ENCODE results near the gene CHKA. TPM values are rescaled to one million over a fixed set of nuclear protein-coding genes. Genes with fewer than 3 reads are reported as not detected.

CHKA gene
- total and polyA plus RNA-seq, 2 of the 4 experiments (the other 2 are of a cell fraction), result 4.5 to 8.4 TPM

DNA sequence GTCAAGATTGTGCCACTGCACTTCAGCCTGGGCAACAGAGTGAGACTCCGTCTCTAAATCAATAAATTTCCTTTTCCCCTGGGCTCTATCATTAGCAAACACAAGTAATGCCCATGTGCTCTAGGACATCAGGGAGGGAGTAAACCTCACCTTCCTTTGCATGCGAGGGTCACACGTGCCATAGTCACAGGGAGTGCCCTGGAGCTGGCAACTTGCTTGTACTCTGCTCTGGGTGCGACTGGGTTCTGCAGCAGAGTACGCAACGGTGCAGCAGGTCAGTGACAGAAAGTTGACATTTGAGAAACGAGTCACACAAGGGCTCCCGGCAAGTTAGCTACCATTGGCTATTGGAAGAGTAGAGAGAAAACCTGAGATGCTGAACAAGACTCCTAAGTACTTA, 32.6 kb upstream of the CHKA start:
- 90% methylated on average over 4 of the region's 8 CpGs; no CpG with 5 or more reads in 1 of the 2 experiments for WGBS, 2 experiments (ENCODE audit: extremely low coverage in 2 of 2, insufficient read length in 1 of 2)
- intact Hi-C loops (cut with micrococcal nuclease), result no loop called here
- CTCF ChIA-PET, result interaction anchor here (0.5 kb wide), 1 partner anchor 1631 kb away, joined by 11 read pairs; no protein-coding TSS in a partner anchor

More for the DNA sequence above, 32.6 kb upstream of the CHKA start:
- no peak overlapping the region for H2BK20ac ChIP-seq (ENCODE audit: low read depth, low read length)
- H3K56ac ChIP-seq (ENCODE audit: extremely low read depth, insufficient read depth, low read length), result no peak overlapping the region
- H3K9me3 ChIP-seq (ENCODE audit: control insufficient read depth, insufficient read depth, low read length), result no peaks in the 10 kb centered on the region
- dilution Hi-C loops (cut with HindIII; ENCODE audit: low sequenced_read_pairs, unreplicated experiment) (no loop called here), in situ Hi-C loops (cut with MboI; ENCODE audit: low sequenced_read_pairs) (no loop called here)
- no peak overlapping the region for H2BK15ac ChIP-seq (ENCODE audit: low read depth, low read length)
- no TSS peak for BruUV-seq (replicated peaks)
- no peak overlapping the region for H3K9ac ChIP-seq (ENCODE audit: low read depth, low read length)
- no peak overlapping the region for H2BK5ac ChIP-seq (ENCODE audit: low read depth, low read length, poor library complexity, severe bottlenecking)
- H2BK120ac ChIP-seq (ENCODE audit: low read depth, low read length), result no peak overlapping the region
- no peaks in the 10 kb centered on the region for H3K79me1 ChIP-seq (ENCODE audit: low read depth in 1 of 2, low read length in 2 of 2)
- H3K4me3 ChIP-seq (ENCODE audit: insufficient read depth, low read depth, low read length), result no peak overlapping the region
- H3K36me3 ChIP-seq (ENCODE audit: control insufficient read depth, insufficient read depth, low read length), result peaks cover 11% of the 10 kb centered on the region
- H4K8ac ChIP-seq (ENCODE audit: low read depth in 2 of 2, low read length in 2 of 2), result no peak overlapping the region
- no peak; the same call in 1 of the 2 replicates for ATAC-seq (ENCODE audit: low read depth)
- peaks cover 3% of the 10 kb centered on the region; the same call in 1 of the 2 replicates for H3K9me1 ChIP-seq (ENCODE audit: insufficient read depth, low read length)
- no peak overlapping the region for H2AK5ac ChIP-seq (ENCODE audit: low read depth, low read length)
- H3K4me2 ChIP-seq (ENCODE audit: low read depth, low read length), result no peak overlapping the region
- H4K5ac ChIP-seq (ENCODE audit: low read depth, low read length), result no peak overlapping the region
- H3K14ac ChIP-seq (replicated peaks; ENCODE audit: low read depth, low read length), result no peak overlapping the region
- no peak overlapping the region for H3K23ac ChIP-seq (ENCODE audit: low read depth, low read length)
- H2AFZ ChIP-seq (replicated peaks; ENCODE audit: low read length, poor library complexity), result peak overlapping the region; percentile 53
- H3K4ac ChIP-seq (ENCODE audit: low read depth, low read length), result no peak overlapping the region
- H4K91ac ChIP-seq (ENCODE audit: insufficient read depth, low read depth, low read length), result no peak overlapping the region
- no peak overlapping the region for H3K18ac ChIP-seq (ENCODE audit: low read depth, low read length)
- no peak overlapping the region for H2AK9ac ChIP-seq (replicated peaks; ENCODE audit: low read depth, low read length, poor library complexity)
- no peak for DNase-seq
- POLR2A ChIA-PET (ENCODE audit: unreplicated experiment), result no interaction called here
- TF ChIP-seq BHLHE40 (IDR thresholded peaks at IDR 0.05; ENCODE audit: low read depth, low read length) (no peak), SMC3 (IDR thresholded peaks at IDR 0.05; ENCODE audit: low read depth, low read length) (no peak), CHD1 (IDR thresholded peaks at IDR 0.05; ENCODE audit: low read depth, low read length) (no peak), RCOR1 (IDR thresholded peaks at IDR 0.05; ENCODE audit: insufficient replicate concordance, low read length) (no peak), FOS (IDR thresholded peaks at IDR 0.05; ENCODE audit: low read depth, low read length) (no peak), MAFK (IDR thresholded peaks at IDR 0.05; ENCODE audit: low read depth, low read length) (no peak), MAZ (IDR thresholded peaks at IDR 0.05; ENCODE audit: borderline replicate concordance, low read depth, low read length) (no peak), RFX5 (IDR thresholded peaks at IDR 0.05; ENCODE audit: low read depth, low read length) (no peak)
- TF ChIP-seq, protein P1, sequence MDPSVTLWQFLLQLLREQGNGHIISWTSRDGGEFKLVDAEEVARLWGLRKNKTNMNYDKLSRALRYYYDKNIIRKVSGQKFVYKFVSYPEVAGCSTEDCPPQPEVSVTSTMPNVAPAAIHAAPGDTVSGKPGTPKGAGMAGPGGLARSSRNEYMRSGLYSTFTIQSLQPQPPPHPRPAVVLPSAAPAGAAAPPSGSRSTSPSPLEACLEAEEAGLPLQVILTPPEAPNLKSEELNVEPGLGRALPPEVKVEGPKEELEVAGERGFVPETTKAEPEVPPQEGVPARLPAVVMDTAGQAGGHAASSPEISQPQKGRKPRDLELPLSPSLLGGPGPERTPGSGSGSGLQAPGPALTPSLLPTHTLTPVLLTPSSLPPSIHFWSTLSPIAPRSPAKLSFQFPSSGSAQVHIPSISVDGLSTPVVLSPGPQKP (IDR thresholded peaks at IDR 0.05; ENCODE audit: borderline replicate concordance, low read depth, low read length), result no peak
- no peaks in the 10 kb centered on the region for H3K27me3 ChIP-seq (ENCODE audit: control insufficient read depth, insufficient read depth, low read length)
- no peaks in the 10 kb centered on the region for H3K4me1 ChIP-seq (ENCODE audit: control insufficient read depth, insufficient read depth, low read length)
- H3K27ac ChIP-seq (ENCODE audit: insufficient read depth, low read length), result no peak overlapping the region
- H4K20me1 ChIP-seq (ENCODE audit: insufficient read depth, low read length), result no peaks in the 10 kb centered on the region

Data from IMR-90 (cell line).